Loucy (cell line): ENCODE results near the gene LPO.

Source experiments
- H2AFZ ChIP-seq: fragments of 200-600 bp; sonication (generic); 2 replicates; pipeline ENCODE4 v1.6.0; 2016; ENCODE audit warnings: antibody characterized with exemption, mild to moderate bottlenecking, low read length, moderate library complexity
- H3F3A ChIP-seq: fragments of 200-600 bp; 2 replicates; pipeline ENCODE4 v1.6.0; 2016; ENCODE audit warnings: antibody characterized with exemption, low read depth, mild to moderate bottlenecking
- H3K27me3 ChIP-seq: fragments of 200-600 bp; sonication (generic); 2 replicates; pipeline ENCODE4 v1.6.1; 2014; ENCODE audit warnings: low read length, mild to moderate bottlenecking; ENCODE audit not compliant: insufficient read depth, poor library complexity, severe bottlenecking
- H3K36me3 ChIP-seq: fragments of 200-600 bp; sonication (generic); 2 replicates; pipeline ENCODE4 v1.6.1; 2016; ENCODE audit warnings: low read length; ENCODE audit not compliant: insufficient read depth
- H3K4me1 ChIP-seq: fragments of 200-600 bp; sonication (generic); 2 replicates; pipeline ENCODE4 v1.5.1; 2014; ENCODE audit warnings: low read length, mild to moderate bottlenecking; ENCODE audit not compliant: insufficient read depth, poor library complexity, severe bottlenecking
- H3K4me2 ChIP-seq: fragments of 200-600 bp; sonication (generic); 2 replicates; pipeline ENCODE4 v1.6.0; 2014; ENCODE audit warnings: antibody characterized with exemption, low read length, low read depth, mild to moderate bottlenecking; ENCODE audit not compliant: poor library complexity, severe bottlenecking
- H3K4me3 ChIP-seq: fragments of 200-600 bp; sonication (generic); 2 replicates; pipeline ENCODE4 v1.5.1; 2014; ENCODE audit warnings: low read length, mild to moderate bottlenecking, mixed read lengths; ENCODE audit not compliant: poor library complexity, severe bottlenecking
- H3K79me2 ChIP-seq: fragments of 200-600 bp; sonication (generic); 2 replicates; pipeline ENCODE4 v1.6.1; 2014; ENCODE audit warnings: low read length; ENCODE audit not compliant: insufficient read depth
- H3K9ac ChIP-seq: fragments of 200-600 bp; sonication (generic); 2 replicates; pipeline ENCODE4 v1.6.0; 2014; ENCODE audit warnings: mild to moderate bottlenecking, low read depth, low read length, moderate library complexity; ENCODE audit not compliant: poor library complexity, severe bottlenecking
- H3K9me2 ChIP-seq: fragments of 200-600 bp; sonication (generic); replicated peaks from 2 replicates; pipeline ENCODE4 v1.6.1; 2016; ENCODE audit warnings: low read depth, low read length, mixed read lengths
- H3K9me3 ChIP-seq: fragments of 200-600 bp; sonication (generic); 2 replicates; pipeline ENCODE4 v1.6.1; 2014; ENCODE audit warnings: mild to moderate bottlenecking, antibody characterized with exemption, low read length, low read depth; ENCODE audit not compliant: insufficient read depth
- H4K20me1 ChIP-seq: fragments of 200-600 bp; sonication (generic); 2 replicates; pipeline ENCODE4 v1.6.0; 2014; ENCODE audit warnings: antibody characterized with exemption, low read length, mild to moderate bottlenecking; ENCODE audit not compliant: insufficient read depth, poor library complexity, severe bottlenecking
- CTCF ChIP-seq: fragments of 200-600 bp; sonication (generic); conservative IDR thresholded peaks from 2 replicates; pipeline ENCODE4 v1.5.1; 2014; ENCODE audit warnings: mild to moderate bottlenecking, antibody characterized with exemption, low read length
- EZH2phosphoT487 ChIP-seq: fragments of 200-600 bp; IDR thresholded peaks from 2 replicates; pipeline ENCODE4 v1.6.1; 2018; ENCODE audit warnings: antibody characterized with exemption, mild to moderate bottlenecking, moderate library complexity, borderline replicate concordance

LPO gene

DNA sequence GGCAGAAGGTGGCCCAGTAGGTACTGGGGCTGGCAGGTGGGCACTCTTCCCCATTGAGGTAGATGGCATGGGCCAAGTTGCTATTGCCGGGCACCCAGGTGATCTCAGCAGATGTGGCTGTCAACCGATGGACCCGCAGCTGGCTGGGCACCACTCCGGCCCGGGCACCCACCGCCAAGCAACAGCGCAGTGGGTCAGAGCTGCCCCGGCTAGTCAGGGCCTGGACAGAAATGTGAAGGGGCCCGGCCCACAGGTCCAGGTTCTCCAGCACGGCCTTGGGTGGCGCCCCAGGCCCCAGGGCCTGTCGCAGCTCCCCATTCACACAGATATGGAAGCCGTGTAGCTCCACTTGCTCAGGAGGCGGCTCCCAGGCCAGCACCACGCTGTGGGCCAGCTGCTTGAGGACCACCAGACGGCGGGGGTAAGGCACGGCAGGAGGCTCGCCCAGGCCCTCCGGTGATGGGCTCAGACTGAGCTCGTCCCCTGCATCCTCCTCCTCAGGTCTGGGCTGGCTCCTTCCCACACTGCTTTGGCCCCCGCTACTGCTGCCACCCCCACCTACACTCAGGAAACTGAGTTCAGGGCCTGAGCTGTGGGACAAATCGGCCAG lies 73.7 kb downstream of the LPO start:
- no peaks in the 10 kb centered on the region; the same call in 1 of the 2 replicates for H3K79me2 ChIP-seq
- no peaks in the 10 kb centered on the region for H3K4me1 ChIP-seq
- TF ChIP-seq CTCF (no peak), EZH2phosphoT487 (no peak)
- H2AFZ ChIP-seq = no peak overlapping the region
- no peaks in the 10 kb centered on the region for H3K9me3 ChIP-seq
- H3K9ac ChIP-seq = no peak overlapping the region
- peaks cover 1% of the 10 kb centered on the region for H4K20me1 ChIP-seq
- no peaks in the 10 kb centered on the region for H3K9me2 ChIP-seq
- H3K27me3 ChIP-seq = no peaks in the 10 kb centered on the region
- no peak overlapping the region for H3K4me3 ChIP-seq
- no peaks in the 10 kb centered on the region for H3F3A ChIP-seq
- H3K4me2 ChIP-seq = no peak overlapping the region
- peaks cover 54% of the 10 kb centered on the region; the same call in 1 of the 2 replicates for H3K36me3 ChIP-seq

- Histone ChIP-seq H3K27me3 (no peaks in the 10 kb centered on the region), H4K20me1 (peaks cover 5% of the 10 kb centered on the region), H3K4me3 (no peak overlapping the region), H3F3A (no peaks in the 10 kb centered on the region), H3K9me2 (no peaks in the 10 kb centered on the region), H2AFZ (no peak overlapping the region), H3K4me2 (no peak overlapping the region), H3K9ac (no peak overlapping the region), H3K79me2 (no peaks in the 10 kb centered on the region; the same call in 1 of the 2 replicates), H3K36me3 (peaks cover 47% of the 10 kb centered on the region; the same call in 1 of the 2 replicates), H3K9me3 (no peaks in the 10 kb centered on the region), H3K4me1 (peaks cover 3% of the 10 kb centered on the region)
- TF ChIP-seq CTCF (no peak), EZH2phosphoT487 (no peak)
Observed at GRCh38 chr17:58312829-58313228, 74.4 kb downstream of the LPO start.

DNA sequence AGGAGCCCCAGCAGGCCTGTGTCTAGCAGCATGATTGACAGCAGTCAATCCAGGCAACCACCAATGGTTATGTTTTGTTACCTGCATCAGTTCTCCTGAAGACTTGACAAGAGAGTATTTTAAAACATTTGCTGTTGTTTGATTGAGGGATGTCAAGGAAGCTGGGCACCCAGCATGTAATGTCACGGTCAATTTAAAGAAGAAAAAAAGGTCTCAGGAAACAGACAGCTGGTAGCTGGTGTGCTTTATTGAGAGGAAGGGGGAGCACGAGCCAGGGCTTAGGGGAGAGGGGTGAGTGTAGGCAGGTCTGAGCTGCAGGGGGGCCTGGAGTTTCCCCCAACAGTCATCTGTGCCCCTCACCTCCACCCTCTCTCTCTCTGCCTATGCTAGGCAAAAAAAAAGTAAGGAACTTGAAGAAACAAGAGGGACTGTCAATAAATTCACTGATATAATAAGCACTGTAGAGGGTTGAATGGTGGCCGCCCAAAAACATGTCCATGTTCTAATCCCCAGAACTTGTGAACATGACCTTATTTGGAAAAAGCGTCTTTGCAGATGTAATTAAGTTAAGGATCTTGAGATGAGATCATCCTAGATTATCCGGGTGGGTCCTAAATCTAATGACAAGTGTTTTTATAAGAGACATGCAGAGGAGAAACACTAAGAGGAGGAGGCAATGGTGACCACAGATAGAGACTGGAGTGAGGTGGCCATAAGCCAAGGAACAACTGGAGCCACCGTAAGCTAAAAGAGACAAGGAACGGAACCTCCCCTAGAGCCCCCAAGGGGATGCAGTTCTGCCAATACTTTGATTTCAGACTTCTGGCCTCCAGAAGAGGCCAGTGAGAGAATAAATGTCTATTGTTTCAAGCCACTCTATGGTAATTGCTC lies 75.7 kb downstream of the LPO start:
- peaks cover 45% of the 10 kb centered on the region; the same call in 1 of the 2 replicates for H3K36me3 ChIP-seq
- H3K27me3 ChIP-seq = no peaks in the 10 kb centered on the region
- no peaks in the 10 kb centered on the region for H3K9me3 ChIP-seq
- no peak overlapping the region for H2AFZ ChIP-seq
- peaks cover 9% of the 10 kb centered on the region for H3K79me2 ChIP-seq
- H3K4me2 ChIP-seq = no peak overlapping the region
- H4K20me1 ChIP-seq = peaks cover 12% of the 10 kb centered on the region
- H3F3A ChIP-seq = no peaks in the 10 kb centered on the region
- no peak overlapping the region for H3K4me3 ChIP-seq
- TF ChIP-seq EZH2phosphoT487 (no peak), CTCF (no peak)
- H3K9me2 ChIP-seq = no peaks in the 10 kb centered on the region
- H3K9ac ChIP-seq = no peak overlapping the region
- H3K4me1 ChIP-seq = peaks cover 15% of the 10 kb centered on the region
